NB4 (cell line): ENCODE data around the gene MT2A.

Experiments used
- CTCF ChIP-seq: IDR thresholded peaks from one replicate; pipeline ENCODE4 v1.5.1; 2012; ENCODE audit warnings: low read depth, low read length
- POLR2A ChIP-seq: IDR thresholded peaks from 2 replicates; pipeline ENCODE4 v1.6.1; 2011; ENCODE audit warnings: mild to moderate bottlenecking; ENCODE audit not compliant: insufficient read length; ENCODE audit errors: extremely low read depth

- TF ChIP-seq CTCF, result no peak
- TF ChIP-seq POLR2A, result no peak
These were observed 38.4 kb upstream of the MT2A start for GRCh38 chr16:56569971-56570370.
